HG02970 (cell line): ENCODE data around the gene ANKRD55.
"Not testable (repeated sequence)": the region's sequence is repeated elsewhere in the genome, so short reads cannot be mapped to it uniquely, and the experiment has no call there.

Source experiments
- ATAC-seq: cut with Tn5 transposase; IDR thresholded peaks from one replicate; pipeline ENCODE4 v1.9.1; 2021; ENCODE audit warnings: mild to moderate bottlenecking, moderate library complexity, moderate number of reproducible peaks; ENCODE audit not compliant: unreplicated experiment, low FRiP score

ANKRD55 gene

DNA sequence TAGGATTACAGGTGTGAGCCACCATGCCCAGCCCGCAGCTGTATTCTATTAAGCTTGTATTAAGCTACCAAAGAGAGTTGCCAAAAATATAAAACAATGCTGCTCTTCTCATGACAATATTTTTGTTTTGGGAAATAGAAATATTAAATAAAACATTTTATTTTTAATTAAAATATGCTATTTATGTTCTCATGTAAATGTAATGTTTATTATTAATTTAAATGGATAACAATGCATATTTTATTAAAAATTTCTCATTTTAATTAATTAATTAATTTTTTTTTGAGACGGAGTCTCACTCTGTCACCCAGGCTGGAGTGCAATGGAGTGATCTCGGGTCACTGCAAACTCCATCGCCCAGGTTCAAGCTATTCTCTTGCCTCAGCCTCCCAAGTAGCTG, 117.5 kb downstream of the ANKRD55 start:
- ATAC-seq = no peak

- ATAC-seq = no peak
These were observed 120.5 kb downstream of the ANKRD55 start for GRCh38 chr5:56112526-56113121.

- no peak for ATAC-seq
These were observed 121.7 kb downstream of the ANKRD55 start for GRCh38 chr5:56111404-56111781.

- no peak for ATAC-seq
These were observed 122.3 kb downstream of the ANKRD55 start for GRCh38 chr5:56110646-56111403.

- ATAC-seq = no peak
These were observed 124.9 kb downstream of the ANKRD55 start for GRCh38 chr5:56108246-56108645.

- ATAC-seq = no peak
These were observed 126.3 kb downstream of the ANKRD55 start for GRCh38 chr5:56106837-56107236.

- ATAC-seq = no peak
These were observed 127.4 kb downstream of the ANKRD55 start for GRCh38 chr5:56105511-56106291.

DNA sequence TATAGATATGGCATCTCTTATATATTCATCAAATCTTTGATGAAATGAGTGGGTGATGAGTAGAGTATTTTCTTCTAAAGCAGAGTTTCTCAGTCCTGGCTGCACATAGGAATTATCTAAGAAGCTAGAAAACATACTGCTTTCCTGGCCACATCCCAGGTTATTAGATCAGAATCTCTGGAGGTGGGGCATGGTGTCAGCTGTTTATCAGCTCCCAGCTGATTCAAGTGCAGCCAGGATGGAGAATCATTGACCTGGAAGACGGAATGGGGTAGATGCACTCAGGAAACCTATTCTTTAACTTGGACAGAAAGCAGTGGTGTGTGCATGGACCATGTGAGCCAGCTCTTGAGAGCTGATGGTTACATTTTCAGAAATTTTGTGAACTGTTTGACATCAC, 130.2 kb downstream of the ANKRD55 start:
- no peak for ATAC-seq

- not testable (repeated sequence) for ATAC-seq
These were observed 130.9 kb downstream of the ANKRD55 start for GRCh38 chr5:56102207-56102606.

GRCh38 chr5:56101180-56101579, 131.9 kb downstream of the ANKRD55 start:
- ATAC-seq = no peak

- no peak for ATAC-seq
These were observed 132.5 kb downstream of the ANKRD55 start for GRCh38 chr5:56100439-56101176.

DNA sequence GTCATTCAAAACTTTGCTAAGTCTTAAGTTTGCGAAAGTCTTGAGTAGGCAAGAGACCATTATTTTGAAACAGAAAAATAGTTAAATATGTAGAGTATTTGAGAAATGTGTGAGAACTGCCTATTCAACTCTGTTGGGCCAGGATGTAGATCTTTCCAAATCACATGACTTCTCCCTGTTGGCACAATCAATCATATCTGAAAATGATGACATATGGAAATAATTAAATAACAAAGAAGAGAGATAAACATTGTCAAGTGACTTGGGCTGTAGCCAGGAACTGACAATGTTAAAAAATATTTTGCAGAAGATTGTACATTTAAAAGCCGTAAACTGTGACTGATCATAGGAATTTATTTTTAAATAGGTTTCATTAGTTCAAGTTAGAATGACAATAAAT, 133.8 kb downstream of the ANKRD55 start:
- ATAC-seq = no peak

GRCh38 chr5:56097055-56097454, 136.1 kb downstream of the ANKRD55 start:
- ATAC-seq = no peak

DNA sequence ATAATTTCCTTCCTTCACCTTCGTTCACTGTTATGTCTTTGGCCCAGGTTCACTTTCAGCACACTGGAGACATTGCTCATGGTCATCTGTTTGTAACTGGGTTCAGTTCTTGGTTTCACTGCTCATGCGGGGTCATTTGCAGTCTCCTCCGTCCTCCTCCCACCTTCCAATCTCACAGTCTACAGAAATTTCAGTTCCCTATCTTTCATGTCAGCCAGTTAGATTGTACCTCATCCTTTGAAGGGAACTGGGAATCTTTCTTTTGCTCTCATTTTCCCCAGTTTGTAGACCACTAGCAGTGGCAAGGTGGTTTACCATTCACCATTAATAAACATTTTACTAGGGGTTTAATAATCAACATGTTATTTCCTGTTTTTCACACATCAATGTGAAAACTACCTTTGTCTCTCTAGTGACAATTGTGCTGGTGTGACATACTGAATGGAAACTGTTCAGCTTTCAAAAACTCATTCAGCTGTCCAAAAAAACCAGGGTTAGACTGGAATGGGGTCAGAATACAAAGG, 137.5 kb downstream of the ANKRD55 start:
- ATAC-seq = peak; percentile 75

DNA sequence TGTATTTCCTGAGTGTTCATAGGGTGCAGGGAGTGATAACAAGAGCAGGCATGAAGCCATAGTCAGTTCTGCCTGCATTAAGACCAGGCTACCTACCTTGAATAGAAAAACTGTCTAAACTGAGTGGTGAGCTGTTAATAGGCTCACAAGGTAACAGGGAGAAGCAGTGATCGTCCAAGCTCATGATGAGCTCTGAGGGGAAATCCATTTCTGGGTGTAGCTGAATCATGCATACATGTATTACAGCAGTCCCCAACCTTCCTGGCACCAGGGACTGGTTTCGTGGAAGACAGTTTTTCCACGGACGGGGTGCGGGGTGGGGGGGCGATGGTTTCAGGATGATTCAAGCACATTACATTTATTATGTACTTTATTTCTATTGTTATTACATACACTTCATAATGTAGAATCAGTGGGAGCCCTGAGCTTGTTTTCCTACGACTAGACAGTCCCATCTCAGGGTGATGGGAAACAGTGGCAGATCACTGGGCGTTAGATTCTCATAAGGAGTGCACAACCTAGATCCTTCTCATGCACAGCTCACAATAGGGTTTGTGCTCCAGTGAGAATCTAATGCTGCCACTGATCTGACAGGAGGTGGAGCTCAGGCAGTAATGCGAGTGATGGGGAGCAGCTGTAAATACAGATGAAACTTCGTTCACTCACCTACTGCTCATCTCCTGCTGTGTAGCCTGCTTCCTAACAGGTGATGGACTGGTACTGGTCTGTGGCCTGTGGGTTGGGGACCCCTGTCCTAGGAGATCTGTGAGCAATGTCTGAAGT, 138.4 kb downstream of the ANKRD55 start:
- no peak for ATAC-seq

- no peak for ATAC-seq
These were observed 139.2 kb downstream of the ANKRD55 start for GRCh38 chr5:56093970-56094369.

GRCh38 chr5:56092115-56092514, 141.0 kb downstream of the ANKRD55 start:
- ATAC-seq = no peak

- ATAC-seq = no peak
These were observed 141.5 kb downstream of the ANKRD55 start for GRCh38 chr5:56091664-56092063.

DNA sequence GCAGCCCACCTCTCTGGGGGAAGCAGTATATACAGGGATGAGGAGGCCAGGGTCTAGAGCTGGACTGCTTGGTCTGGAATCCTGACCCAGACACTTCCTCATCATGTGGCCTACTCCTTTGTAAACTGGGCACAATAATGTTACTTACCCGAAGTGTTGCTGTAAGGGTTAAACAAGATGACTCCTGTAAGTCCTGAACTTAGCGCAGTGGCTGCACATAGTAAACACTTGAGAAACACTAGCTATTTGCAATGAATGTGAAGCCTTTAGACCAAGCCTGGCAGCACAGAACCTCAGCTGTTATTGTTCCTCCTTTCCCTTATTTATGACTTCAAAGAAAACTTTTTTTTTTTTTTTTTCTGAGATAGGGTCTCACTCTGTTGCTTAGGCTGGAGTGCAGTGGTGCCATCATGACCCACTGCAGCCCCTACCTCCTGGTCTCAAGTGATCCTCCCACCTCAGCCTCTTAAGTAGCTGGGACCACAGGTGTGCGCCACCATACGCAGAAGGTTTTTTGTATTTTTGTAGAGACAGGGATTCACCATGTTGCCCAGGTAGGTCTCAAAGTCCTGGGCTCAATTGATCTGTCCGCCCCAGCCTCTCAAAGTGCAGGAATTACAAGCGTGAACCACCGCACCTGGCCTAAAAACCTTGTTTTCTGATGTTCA, 142.2 kb downstream of the ANKRD55 start:
- ATAC-seq = no peak
